Heart left ventricle (tissue), 16 donors: Measurements from ENCODE around the gene CACNA1S. TPM values are rescaled to one million over a fixed set of nuclear protein-coding genes. Genes with fewer than 3 reads are reported as not detected.

Experiments used
- ATAC-seq, 4 donors: fragments of 200-7000 bp; cut with Tn5 transposase; one replicate each; pipeline ENCODE4 v1.9.1; 2020 to 2022; ENCODE audit warnings: moderate library complexity in 4 of 4, mild to moderate bottlenecking in 3 of 4, moderate number of reproducible peaks in 1 of 4
- DNase-seq, 5 donors: peaks; one replicate each; pipeline ENCODE4 v3.0.0-alpha.2; 2020
- H3K27ac ChIP-seq, 12 donors: fragments of 200-600 bp; sonication (generic) in 4 of 12; one replicate each; pipeline versions ENCODE4 v1.5.0 to v1.8.0; 2016 to 2022; ENCODE audit warnings: mild to moderate bottlenecking in 2 of 12
- H3K27me3 ChIP-seq, 9 donors: fragments of 200-600 bp; sonication (generic) in 2 of 9; one replicate each; pipeline versions ENCODE4 v1.5.1 to v1.8.0; 2016 to 2022; ENCODE audit warnings: mild to moderate bottlenecking in 3 of 9
- H3K36me3 ChIP-seq, 9 donors: fragments of 200-600 bp; sonication (generic) in 2 of 9; one replicate each; pipeline versions ENCODE4 v1.5.0 to v1.8.0; 2018 to 2022; ENCODE audit warnings: mild to moderate bottlenecking in 2 of 9
- H3K4me1 ChIP-seq, 12 donors: fragments of 200-600 bp; sonication (generic) in 4 of 12; one replicate each; pipeline versions ENCODE4 v1.5.0 to v1.8.0; 2016 to 2022; ENCODE audit warnings: mild to moderate bottlenecking in 3 of 12
- H3K4me3 ChIP-seq, 12 donors: fragments of 200-600 bp; sonication (generic) in 4 of 12; one replicate each; pipeline versions ENCODE4 v1.5.0 to v1.8.0; 2017 to 2022; ENCODE audit warnings: mild to moderate bottlenecking in 9 of 12, moderate library complexity in 4 of 12
- H3K9me3 ChIP-seq, 12 donors: fragments of 200-600 bp; sonication (generic) in 4 of 12; one replicate each; pipeline versions ENCODE4 v1.5.0 to v1.8.0; 2016 to 2022; ENCODE audit warnings: mild to moderate bottlenecking in 1 of 12
- POLR2A ChIP-seq, 2 donors: fragments of 450-650 bp; IDR thresholded peaks; one replicate each; pipeline ENCODE4 v1.6.1; 2017; ENCODE audit warnings: antibody characterized with exemption in 2 of 2, mild to moderate bottlenecking in 2 of 2, moderate library complexity in 2 of 2
- WGBS, 4 donors: extraction: QIAGEN DNeasy Blood & Tissue Kit in 2 of 4; methylation state at CpG; one replicate each; pipeline versions ENCODE4 v1.1.5 to v1.1.7; 2013 to 2018; 5-methylcytosine and 5-hydroxymethylcytosine counted together
- intact Hi-C, 10 donors: fragments of 100-400 bp; cut with DNase I; formaldehyde crosslinking; loops; one replicate each; pipeline versions ENCODE4 v1.11.1 to v1.14.2; 2022
- polyA plus RNA-seq, 2 donors: library from polyadenylated mRNA; stranded (reverse); fragments of 200-250 nt; gene quantifications; one replicate each; pipeline ENCODE4 v1.2.3, GENCODE V29; 2013
- total RNA-seq, 9 donors: library from RNA; depleted of rRNA in 2 of 9; stranded (reverse); fragments of >200 nt in 2 of 9; fragmentation: NEBNext Ultra II Directional in 3 of 9; extraction: Animal tissue kit (Norgen Biotek cat#: 25700) in 3 of 9; gene quantifications; one replicate each; pipeline versions ENCODE4 v1.1.0 to v1.2.4, GENCODE V29; 2016 to 2023
- TF ChIP-seq, protein P1 (sequence below), 12 donors: fragments of 200-600 bp; sonication (generic) in 4 of 12; IDR thresholded peaks; one replicate each; pipeline versions ENCODE4 v1.5.0 to v1.8.0; 2018 to 2022; ENCODE audit warnings: antibody characterized with exemption in 12 of 12, mild to moderate bottlenecking in 5 of 12
- donor health status: ischemic (EF 13 %, LVEDD 7.1; RV severe dilation, severe dysfunction).
- donor health status: healthy with polysubstance abuse.
- donor health status: DM: no; HTN: yes; CAD: no.
- donor health status: DM: no; HTN: no; CAD: no.
- donor health status: ischemic (EF 25% LVEDD 6.9; RV normal size, moderate dysfunction).
- donor health status: ischemic (EF 25% LVEDD 5.7; RV mildly dilated, moderate dysfunction).
- donor health status: healthy.
- donor health status: DM: yes; HTN: yes; CAD: no.
- donor health status: ischemic (EF 35%, LVEDD 5.7; RV mildly dilated, moderate dysfunction).
- donor health status: nonischemic (EF 11% LVEDD 7.7; RV severe dilation, severe dysfunction).
- donor health status: DM: yes; HTN: yes; CAD: no.
- donor health status: PGD.
- donor health status: ischemic (EF 29% LVEDD 5.4; RV normal size, mild dysfunction).
- donor health status: nonischemic (EF 23%, LVEDD 6.1; RV moderate dilation, normal function).

Gene CACNA1S
- total and polyA plus RNA-seq, 11 donors, result not detected

DNA sequence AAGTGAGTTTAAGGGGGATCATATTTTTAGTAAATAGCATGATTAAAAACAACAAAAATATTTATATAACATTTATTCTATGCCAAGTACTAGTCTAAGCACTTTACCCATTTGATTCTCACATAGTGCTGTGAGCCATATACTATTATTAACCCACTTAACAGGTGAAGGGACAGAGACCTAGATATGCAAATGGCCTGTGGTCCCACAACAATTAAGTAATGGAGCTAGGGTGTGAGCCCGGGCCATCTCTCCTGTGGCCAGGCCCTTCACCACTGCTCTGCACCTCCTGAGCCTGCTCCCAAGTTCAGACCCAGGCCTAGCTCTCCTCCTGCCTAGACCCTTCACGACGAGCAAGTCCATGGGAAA, 14.2 kb upstream of the CACNA1S start:
- Histone ChIP-seq H3K36me3 (no peaks in the 10 kb centered on the region), H3K27me3 (peaks cover 0 to 23% (median 0%) of the 10 kb centered on the region in 9 donors), H3K9me3 (no peaks in the 10 kb centered on the region), H3K4me1 (no peaks in the 10 kb centered on the region), H3K4me3 (no peak overlapping the region), H3K27ac (no peak overlapping the region)
- ATAC-seq (no peak), DNase-seq (no peak)
- TF ChIP-seq, protein P1, sequence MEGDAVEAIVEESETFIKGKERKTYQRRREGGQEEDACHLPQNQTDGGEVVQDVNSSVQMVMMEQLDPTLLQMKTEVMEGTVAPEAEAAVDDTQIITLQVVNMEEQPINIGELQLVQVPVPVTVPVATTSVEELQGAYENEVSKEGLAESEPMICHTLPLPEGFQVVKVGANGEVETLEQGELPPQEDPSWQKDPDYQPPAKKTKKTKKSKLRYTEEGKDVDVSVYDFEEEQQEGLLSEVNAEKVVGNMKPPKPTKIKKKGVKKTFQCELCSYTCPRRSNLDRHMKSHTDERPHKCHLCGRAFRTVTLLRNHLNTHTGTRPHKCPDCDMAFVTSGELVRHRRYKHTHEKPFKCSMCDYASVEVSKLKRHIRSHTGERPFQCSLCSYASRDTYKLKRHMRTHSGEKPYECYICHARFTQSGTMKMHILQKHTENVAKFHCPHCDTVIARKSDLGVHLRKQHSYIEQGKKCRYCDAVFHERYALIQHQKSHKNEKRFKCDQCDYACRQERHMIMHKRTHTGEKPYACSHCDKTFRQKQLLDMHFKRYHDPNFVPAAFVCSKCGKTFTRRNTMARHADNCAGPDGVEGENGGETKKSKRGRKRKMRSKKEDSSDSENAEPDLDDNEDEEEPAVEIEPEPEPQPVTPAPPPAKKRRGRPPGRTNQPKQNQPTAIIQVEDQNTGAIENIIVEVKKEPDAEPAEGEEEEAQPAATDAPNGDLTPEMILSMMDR (IDR thresholded peaks at IDR 0.05), result no peak
- TF ChIP-seq POLR2A (IDR thresholded peaks at IDR 0.05), result no peak
- intact Hi-C loops, result no loop called here
- WGBS, 4 donors, result 65 to 85% (median 78%) methylated on average over 3 of the region's 3 CpGs

DNA sequence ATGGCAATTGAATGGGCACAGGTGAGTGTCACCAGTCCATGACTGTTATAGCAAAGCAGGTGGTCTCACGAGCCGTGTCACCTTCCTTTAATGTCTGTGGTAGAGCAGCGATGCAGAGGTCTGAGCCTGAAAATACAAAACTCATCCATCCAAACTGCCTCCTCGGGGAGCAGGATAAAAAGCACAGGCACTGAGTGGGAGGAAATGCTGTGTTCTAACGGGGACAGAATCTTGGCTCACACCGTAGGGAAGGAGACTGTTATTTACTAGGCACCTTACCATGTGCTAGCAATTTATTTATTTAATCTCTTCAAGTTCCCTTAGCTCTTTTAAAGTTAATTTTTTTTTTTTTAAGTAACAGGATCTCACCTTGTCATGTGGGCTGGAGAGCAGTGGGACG, 13.6 kb upstream of the CACNA1S start:
- H3K36me3 ChIP-seq, result no peaks in the 10 kb centered on the region
- H3K27ac ChIP-seq, result no peak overlapping the region
- H3K27me3 ChIP-seq, result peaks cover 0 to 26% (median 0%) of the 10 kb centered on the region in 9 donors
- ATAC-seq (no peak), DNase-seq (no peak)
- TF ChIP-seq, protein P1 (IDR thresholded peaks at IDR 0.05), result no peak
- TF ChIP-seq POLR2A (IDR thresholded peaks at IDR 0.05), result no peak
- 58 to 74% (median 67%) methylated on average over 7 of the region's 7 CpGs for WGBS, 4 donors
- H3K9me3 ChIP-seq, result no peaks in the 10 kb centered on the region
- intact Hi-C loops, result no loop called here
- no peak overlapping the region for H3K4me3 ChIP-seq
- no peaks in the 10 kb centered on the region for H3K4me1 ChIP-seq

DNA sequence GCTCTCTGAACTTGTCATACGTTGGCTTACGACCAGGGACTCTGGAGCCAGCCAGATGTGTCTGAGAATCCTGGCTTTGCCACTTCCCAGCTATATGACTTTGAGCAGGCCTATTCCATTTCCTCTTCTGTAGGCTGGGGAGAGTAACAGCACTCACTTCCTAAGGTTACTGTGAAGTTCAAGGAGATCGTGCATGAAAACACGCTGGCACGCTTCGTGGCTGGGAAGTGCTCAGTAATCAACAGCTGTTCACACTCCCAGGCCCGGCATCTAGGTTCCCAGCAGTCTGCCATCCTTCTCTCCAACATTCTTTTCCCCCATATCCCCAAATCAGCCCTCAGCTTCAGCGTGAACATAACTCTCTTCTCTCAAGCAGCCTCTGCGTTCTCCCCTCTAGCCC, 12.8 kb upstream of the CACNA1S start:
- DNase-seq, result no peak

DNA sequence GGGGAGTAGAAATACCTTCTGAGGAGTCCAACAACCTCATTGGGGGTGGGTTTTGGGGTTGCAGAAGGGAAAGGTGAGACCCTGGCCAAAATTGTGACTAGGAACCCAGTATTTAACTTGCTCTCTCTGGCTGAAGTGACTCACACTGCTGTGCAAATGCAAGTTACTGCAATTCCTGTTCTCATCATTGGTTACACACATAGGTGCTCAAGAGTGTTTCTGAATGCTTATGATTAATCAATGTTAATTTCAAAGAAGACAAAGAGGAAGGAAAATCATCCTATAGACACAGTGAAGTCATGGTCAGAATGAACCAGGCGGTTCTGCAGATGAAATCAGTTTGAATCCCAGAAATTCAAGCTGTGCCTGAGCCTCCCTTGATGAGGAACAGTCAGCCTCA, 11.6 kb upstream of the CACNA1S start:
- Histone ChIP-seq H3K27ac (no peak overlapping the region), H3K9me3 (no peaks in the 10 kb centered on the region), H3K36me3 (no peaks in the 10 kb centered on the region), H3K4me1 (peaks cover 0 to 12% (median 0%) of the 10 kb centered on the region in 12 donors), H3K4me3 (no peak overlapping the region), H3K27me3 (peaks cover 0 to 30% (median 2%) of the 10 kb centered on the region in 9 donors)
- DNase-seq (no peak), ATAC-seq (no peak)
- intact Hi-C loops, result no loop called here
- TF ChIP-seq, protein P1 (IDR thresholded peaks at IDR 0.05), result no peak
- TF ChIP-seq POLR2A (IDR thresholded peaks at IDR 0.05), result no peak
- WGBS, 4 donors, result 93 to 100% (median 95%) methylated on average over 1 of the region's 1 CpG

More for the DNA sequence above, 12.8 kb upstream of the CACNA1S start:
- no peak for ATAC-seq
- Histone ChIP-seq H3K4me1 (peaks cover 0 to 3% (median 0%) of the 10 kb centered on the region in 12 donors), H3K36me3 (no peaks in the 10 kb centered on the region), H3K4me3 (no peak overlapping the region), H3K27me3 (peaks cover 0 to 26% (median 0%) of the 10 kb centered on the region in 9 donors), H3K9me3 (no peaks in the 10 kb centered on the region), H3K27ac (no peak overlapping the region)
- WGBS, 4 donors, result 59 to 75% (median 71%) methylated on average over 9 of the region's 9 CpGs
- intact Hi-C loops, result no loop called here
- TF ChIP-seq, protein P1 (IDR thresholded peaks at IDR 0.05), result no peak
- no peak for TF ChIP-seq POLR2A (IDR thresholded peaks at IDR 0.05)
